Measurements from ENCODE around the gene SCO2.

SCO2 gene

DNA sequence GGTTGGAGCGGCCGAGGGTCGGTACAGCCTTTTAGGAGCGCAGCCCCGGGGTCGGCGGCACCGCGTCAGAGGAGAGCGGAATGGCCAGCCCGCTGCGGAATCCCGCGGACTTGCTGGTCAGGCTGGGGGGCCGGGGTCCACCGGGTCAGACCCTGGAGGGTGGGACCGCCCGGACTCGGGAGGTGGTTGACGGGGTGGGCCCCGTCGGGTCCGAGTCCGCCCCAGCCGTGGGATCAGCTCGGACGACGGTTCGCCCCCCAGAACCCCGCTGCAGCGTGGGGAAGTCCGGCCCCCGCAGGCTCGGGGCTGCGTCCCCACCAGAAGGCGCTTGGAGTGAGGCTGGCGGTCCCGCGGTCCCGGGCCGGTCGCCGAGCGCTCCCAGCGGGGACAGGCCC lies 44.4 kb downstream of the SCO2 start:
- H3K27ac ChIP-seq, result peak overlapping the region; percentile 44; the same call in 1 of the 2 replicates
- TF ChIP-seq, protein P1, sequence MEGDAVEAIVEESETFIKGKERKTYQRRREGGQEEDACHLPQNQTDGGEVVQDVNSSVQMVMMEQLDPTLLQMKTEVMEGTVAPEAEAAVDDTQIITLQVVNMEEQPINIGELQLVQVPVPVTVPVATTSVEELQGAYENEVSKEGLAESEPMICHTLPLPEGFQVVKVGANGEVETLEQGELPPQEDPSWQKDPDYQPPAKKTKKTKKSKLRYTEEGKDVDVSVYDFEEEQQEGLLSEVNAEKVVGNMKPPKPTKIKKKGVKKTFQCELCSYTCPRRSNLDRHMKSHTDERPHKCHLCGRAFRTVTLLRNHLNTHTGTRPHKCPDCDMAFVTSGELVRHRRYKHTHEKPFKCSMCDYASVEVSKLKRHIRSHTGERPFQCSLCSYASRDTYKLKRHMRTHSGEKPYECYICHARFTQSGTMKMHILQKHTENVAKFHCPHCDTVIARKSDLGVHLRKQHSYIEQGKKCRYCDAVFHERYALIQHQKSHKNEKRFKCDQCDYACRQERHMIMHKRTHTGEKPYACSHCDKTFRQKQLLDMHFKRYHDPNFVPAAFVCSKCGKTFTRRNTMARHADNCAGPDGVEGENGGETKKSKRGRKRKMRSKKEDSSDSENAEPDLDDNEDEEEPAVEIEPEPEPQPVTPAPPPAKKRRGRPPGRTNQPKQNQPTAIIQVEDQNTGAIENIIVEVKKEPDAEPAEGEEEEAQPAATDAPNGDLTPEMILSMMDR (conservative IDR thresholded peaks at IDR 0.05), result no peak

DNA sequence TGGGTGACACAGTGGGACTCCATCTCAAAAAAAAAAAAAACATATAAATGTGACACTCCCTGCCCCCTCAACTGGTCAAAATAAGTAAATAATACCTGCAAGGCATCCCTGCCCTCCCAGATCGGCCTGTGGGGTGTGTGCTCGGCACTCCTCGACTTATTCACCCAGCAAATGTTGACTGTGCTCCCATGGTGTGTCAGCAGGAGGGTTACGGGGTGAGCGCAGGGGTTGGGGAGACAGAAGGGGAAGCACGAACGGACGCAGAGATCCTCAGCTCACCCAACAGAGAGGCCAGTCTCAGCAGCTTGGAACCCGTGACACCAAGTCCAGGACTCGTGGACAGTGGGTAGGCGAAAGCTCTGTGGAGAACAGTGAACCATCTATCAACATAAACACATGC lies 45.7 kb downstream of the SCO2 start:
- H3K27ac ChIP-seq, result no peak overlapping the region
- TF ChIP-seq, protein P1 (conservative IDR thresholded peaks at IDR 0.05), result no peak

DNA sequence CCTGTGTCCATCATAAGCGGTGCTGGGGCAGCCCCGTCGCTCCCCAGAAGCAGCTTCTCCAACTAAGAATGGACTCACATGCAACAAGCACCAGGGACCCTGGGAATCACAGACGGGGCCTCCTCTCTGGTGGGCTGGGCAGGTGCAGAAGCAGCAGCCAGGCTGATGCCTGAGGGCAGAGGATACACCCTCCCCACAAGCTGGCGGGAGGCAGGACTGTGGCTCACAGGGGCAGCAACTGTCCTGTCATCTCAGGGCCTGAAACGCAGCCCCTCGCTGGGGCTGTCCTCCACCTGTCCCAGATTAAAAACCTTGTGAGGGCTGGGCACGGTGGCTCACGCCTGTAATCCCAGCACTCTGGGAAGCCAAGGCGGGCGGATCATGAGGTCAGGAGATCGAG lies 47.5 kb downstream of the SCO2 start:
- TF ChIP-seq, protein P1 (conservative IDR thresholded peaks at IDR 0.05), result no peak
- no peak overlapping the region for H3K27ac ChIP-seq

DNA sequence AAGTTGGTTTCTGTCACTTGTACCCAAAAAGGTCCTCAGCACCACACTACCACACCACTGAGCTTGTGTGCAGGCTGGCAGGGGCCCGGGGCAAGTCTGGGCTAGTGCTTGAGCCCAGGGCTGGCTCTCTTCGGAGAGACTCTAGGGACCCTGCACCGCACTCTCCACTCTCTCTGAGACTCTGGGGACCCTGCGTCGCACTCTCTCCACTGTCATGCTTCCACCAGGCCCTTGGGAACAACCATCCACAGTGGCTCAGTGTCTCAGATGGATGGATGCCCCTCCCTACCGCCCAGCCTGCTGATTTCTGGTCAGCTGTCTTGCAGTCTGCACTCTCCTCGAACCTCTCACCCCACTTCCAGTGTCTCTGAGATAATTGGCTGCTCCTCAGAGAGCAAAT lies 48.5 kb downstream of the SCO2 start:
- TF ChIP-seq, protein P1 (conservative IDR thresholded peaks at IDR 0.05), result no peak
- no peak overlapping the region for H3K27ac ChIP-seq

DNA sequence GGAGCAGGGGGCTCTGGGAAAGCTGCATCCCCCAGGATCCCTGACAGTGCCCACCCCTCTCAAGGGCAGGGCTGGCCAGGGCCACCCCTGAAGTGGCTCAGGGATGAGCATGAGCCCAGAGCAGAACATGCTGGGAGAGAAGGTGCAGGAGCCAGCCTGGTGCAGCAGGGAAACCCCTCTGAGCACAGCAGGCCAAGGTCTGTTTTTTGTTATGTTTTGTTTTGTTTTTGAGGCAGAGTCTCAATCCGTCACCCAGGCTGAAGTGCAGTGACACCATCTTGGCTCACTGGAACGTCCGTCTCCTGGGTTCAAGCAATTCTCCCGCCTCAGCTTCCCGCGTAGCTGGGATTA lies 49.8 kb downstream of the SCO2 start:
- TF ChIP-seq, protein P1 (conservative IDR thresholded peaks at IDR 0.05), result no peak
- H3K27ac ChIP-seq, result peak overlapping the region; percentile 63; the same call in 1 of the 2 replicates

DNA sequence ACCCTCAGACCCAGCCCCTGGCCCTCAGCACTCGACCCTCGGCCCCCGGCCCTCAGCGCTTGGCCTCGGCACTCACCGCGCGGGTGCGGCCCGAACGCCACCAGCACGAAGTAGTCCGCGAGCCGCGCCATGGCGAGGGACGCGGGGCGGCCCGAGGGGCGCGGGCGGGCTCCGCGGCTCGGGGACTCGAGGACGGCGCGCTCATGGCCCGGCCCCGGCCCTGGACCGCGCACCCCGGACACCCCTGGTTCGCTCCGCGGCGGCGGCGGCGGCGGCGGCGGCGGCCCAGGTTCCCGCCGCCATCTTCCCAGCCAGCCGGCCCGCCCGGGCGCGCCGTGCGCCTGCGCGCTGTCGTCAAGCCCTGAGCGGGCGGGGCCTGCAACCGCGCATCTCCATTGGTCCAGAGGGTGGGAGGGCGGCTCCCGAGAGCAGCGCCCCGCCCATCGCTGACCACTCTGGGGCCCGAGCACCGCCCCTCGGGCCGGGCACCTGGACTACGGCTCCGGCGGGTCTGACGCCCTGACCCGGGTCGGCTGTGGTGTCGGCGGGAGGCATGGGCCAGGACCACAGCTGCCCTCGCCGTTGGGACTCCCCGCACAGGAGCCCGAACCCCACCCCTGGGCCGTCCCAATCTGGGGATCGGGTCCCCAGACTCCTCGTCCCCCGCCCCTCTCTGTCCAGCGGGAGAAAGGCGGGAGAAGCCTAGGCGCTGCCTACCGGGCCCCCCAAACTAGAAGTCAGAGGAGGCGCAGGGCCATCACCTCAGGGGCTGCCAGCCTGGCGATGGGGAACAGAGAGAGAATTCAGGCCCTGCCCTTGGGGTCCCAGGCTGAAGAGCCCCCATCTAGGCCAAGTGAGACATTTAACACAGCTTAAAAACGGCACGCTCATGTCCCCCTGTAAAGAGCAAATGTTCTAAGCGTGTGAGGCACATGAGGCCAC lies 50.4 kb downstream of the SCO2 start, which contains the start of gene SBF1:
SBF1 (minus strand) TSS at position 326 of the 942 bp plus-strand sequence; CDS start at position 131, 195 bp downstream.
- peak within 1 kb of the TSS; percentile 63 for H3K27ac ChIP-seq
- TF ChIP-seq, protein P1 (conservative IDR thresholded peaks at IDR 0.05), result no peak

DNA sequence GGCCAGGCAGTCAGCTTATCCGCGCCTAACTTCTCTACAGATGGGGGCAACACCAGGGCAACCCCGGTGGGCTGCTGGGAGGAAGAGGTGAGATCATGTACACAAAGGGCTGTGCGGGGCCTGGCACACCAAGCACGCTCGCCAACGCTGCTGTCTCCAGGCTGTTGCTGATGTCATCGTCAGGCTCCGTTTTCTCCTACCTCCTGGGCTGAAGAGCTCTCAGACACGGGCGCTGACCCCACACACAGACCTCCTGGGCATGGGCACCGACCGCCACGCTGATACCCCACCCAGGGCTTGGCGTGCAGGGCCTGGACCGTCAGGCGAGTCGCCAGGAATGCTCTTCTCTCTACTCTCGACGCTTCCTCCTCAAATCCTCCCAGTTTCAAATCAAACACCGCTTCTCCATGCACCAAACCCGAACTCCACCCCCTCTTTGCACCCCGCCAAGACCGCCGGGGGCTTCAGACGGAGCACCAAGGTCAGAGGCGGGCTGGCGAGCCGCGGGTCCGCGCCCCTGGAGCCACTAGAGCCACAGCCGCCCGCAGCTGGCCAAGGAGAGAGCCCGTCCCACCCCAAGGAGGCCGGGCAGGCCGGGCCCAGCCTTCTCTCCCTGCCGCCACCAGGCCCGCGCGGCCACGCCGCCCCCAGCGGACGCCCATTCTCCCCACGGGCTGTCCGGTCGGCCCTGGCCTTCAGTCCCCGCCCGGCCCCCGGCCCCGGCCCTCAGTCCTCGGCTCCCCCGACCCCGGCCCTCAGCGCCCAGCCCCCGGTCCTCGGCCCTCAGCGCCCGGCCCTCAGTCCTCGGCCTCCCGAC lies 51.3 kb downstream of the SCO2 start:
- H3K27ac ChIP-seq, result peak overlapping the region; percentile 63
- TF ChIP-seq, protein P1 (conservative IDR thresholded peaks at IDR 0.05), result no peak
